HG02610 (cell line): ENCODE results near the gene TSHZ1.
A peak's percentile ranks its signal among the peaks of the same experiment; 100 is the strongest.

Source experiments
- ATAC-seq: cut with Tn5 transposase; IDR thresholded peaks from one replicate; pipeline ENCODE4 v1.9.1; 2021; ENCODE audit warnings: mild to moderate bottlenecking, moderate library complexity; ENCODE audit not compliant: unreplicated experiment

Gene TSHZ1

GRCh38 chr18:75210274-75211001 lies at the start of gene TSHZ1:
TSHZ1 (plus strand) TSS chr18:75210797; CDS start chr18:75211877, 1,080 bp downstream.
- peak; percentile 28 for ATAC-seq

GRCh38 chr18:75161256-75162028 lies 49.2 kb upstream of the TSHZ1 start:
- ATAC-seq, result no peak

- no peak for ATAC-seq
Measured at GRCh38 chr18:75162467-75162866, 48.1 kb upstream of the TSHZ1 start.

GRCh38 chr18:75162978-75163377 lies 47.6 kb upstream of the TSHZ1 start:
- ATAC-seq, result no peak

GRCh38 chr18:75163736-75164135 lies 46.9 kb upstream of the TSHZ1 start:
- ATAC-seq, result no peak

- no peak for ATAC-seq
Measured at GRCh38 chr18:75164479-75164878, 46.1 kb upstream of the TSHZ1 start.

GRCh38 chr18:75165926-75166325 lies 44.7 kb upstream of the TSHZ1 start:
- ATAC-seq, result no peak

DNA sequence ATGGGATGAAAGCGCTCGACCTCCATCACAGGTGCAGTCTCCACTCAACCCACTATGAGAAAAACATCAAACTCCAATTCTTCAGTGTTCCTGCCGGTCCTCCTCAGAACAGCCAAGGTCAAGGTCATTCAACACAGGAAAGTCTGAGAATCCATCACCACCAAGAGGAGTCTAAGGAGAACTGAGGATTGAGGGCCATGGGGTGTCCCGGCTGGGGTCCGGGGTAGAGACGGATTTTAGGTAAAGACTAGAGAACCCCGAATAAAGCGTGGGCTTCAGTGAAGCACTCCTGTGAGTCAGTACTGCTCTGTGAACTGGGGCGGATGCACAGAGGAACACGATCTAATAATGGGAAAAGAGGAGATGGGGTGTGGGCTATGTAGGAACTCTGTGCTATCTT lies 43.5 kb upstream of the TSHZ1 start:
- no peak for ATAC-seq

DNA sequence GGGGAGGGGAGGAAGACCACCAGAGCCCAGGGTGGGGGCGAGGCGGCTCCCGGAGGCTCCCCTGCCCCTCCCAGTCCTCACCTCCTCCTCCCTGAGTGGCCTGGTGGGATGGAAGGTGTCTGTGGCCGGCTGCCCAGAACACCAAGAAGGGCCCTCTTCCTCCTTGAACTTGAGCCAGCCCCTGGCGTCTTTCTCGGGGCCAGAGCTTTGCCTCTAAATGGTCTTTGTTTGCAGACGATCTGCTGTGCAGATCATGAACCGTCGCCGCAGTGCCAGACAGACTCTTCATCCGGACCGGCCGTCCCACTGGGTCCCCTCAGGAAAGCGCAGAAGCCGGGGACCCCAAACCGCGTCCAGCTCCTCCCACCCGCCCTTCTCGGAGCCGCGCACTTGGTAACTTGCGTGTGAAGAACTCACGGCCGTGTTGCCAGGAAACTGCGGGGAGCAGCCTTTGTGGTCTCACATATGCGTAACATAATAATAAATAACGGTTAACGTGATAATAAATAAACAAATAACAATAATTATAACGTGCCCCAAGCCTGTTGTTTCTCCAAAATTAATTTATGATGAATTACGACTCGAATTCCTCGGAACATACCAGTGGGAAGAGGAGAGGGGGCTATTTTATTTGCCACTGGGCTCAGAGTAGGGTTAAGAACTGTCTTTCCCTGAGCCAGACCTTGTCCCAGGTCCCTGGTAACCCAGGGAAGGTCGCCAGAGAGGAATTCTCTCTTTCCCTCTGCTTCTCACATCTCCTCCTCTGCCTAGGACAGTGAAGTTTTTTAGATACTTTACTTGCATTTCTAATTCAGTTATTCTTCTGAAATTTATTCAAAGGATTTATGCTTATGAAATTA lies 42.6 kb upstream of the TSHZ1 start:
- no peak for ATAC-seq

- no peak for ATAC-seq
Measured at GRCh38 chr18:75168619-75169018, 42.0 kb upstream of the TSHZ1 start.

GRCh38 chr18:75169411-75169810 lies 41.2 kb upstream of the TSHZ1 start:
- no peak for ATAC-seq

- no peak for ATAC-seq
Measured at GRCh38 chr18:75170022-75170789, 40.4 kb upstream of the TSHZ1 start.

DNA sequence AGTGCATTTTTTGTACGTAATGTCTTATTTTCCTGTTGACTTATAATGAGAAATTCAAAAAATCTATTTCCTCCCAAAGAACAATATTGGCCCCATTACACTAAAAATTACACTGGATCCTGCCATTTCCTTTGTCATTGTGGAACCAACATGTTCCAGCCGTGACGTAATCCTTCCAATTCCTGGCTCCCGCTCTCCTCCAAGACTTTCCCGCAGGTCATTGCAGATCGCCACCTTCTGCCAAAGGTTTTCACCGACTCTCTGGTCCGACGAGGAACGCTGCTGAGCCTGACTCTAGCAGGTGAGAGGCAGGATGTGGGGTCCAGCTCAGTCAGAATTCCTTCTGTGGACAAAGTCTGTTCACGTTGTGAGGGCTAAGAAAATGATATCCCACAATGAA lies 39.7 kb upstream of the TSHZ1 start:
- no peak for ATAC-seq

GRCh38 chr18:75172299-75173124 lies 38.1 kb upstream of the TSHZ1 start:
- ATAC-seq, result peak; percentile 13

GRCh38 chr18:75173125-75173432 lies 37.5 kb upstream of the TSHZ1 start:
- peak; percentile 97 for ATAC-seq

DNA sequence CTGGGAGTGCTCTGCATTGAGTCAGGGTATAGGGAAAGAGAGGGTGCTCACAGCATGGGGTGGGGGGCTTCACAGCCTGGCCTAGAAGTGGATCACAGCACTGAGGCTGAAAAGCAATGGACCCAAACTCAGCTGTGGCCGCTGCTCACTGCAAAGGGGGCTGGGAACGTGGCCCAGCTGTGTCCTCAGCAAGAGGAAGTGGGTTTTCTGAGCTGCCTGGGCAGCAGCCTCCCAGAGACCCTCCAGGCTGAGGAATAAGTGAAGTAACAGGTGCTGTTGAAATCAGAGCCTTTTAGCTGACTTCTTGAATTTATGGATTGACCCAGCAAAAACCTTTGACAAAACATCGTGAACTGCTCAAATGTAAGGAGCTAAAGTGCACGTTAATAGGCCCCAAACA lies 36.9 kb upstream of the TSHZ1 start:
- no peak for ATAC-seq

- no peak for ATAC-seq
Measured at GRCh38 chr18:75176849-75177248, 33.7 kb upstream of the TSHZ1 start.

GRCh38 chr18:75178376-75178775 lies 32.2 kb upstream of the TSHZ1 start:
- no peak for ATAC-seq

DNA sequence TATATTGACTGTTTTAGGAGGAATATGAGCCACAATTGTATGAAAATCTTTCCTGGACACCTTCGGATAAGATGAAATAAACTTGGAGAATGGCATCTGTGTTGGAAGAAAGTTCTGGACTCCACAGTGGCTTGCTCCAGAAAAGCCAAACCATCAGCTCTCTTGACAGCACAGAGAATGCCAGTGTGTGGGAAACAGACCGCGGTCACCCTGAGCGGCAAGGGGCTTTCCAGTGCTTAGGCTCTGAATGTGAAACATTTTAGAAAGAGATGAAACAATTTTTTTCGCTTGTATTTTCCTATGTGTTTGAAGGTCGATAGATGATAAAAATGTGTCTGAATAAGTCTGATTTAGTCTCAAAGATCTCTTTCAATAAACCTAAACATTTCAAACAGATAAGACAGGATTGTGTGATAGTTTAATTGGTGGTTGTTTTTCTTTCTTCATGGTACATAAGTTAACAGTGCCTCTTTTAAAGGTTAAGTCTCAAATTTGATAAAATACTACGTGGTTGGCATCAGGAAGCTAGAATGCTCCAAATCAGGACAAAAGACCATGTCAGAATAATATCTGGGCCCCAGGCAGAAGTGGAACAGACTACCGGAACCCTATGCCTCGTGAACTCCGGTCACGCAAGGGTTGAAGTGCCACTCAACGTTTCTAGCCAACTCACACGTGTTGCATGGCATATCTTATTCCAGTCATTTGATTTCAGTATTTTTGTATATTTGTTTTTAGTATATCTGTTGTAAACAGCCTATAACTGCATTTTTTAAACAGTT lies 30.6 kb upstream of the TSHZ1 start:
- ATAC-seq, result no peak
